GM20000 (cell line): Measurements from ENCODE around the gene SH3PXD2A.

Source experiments
- DNase-seq: peaks from one replicate; pipeline ENCODE4 v3.0.0; 2012; ENCODE audit warnings: low spot score
- CTCF ChIP-seq: IDR thresholded peaks from 2 replicates; pipeline ENCODE4 v1.5.1; 2012; ENCODE audit warnings: mild to moderate bottlenecking, control low read depth; ENCODE audit errors: extremely low read depth, missing control alignments

SH3PXD2A gene

GRCh38 chr10:103680869-103681236 is 174.5 kb downstream of the SH3PXD2A start:
- no peak for DNase-seq
- TF ChIP-seq CTCF = no peak

GRCh38 chr10:103679096-103679790 is 176.1 kb downstream of the SH3PXD2A start:
- TF ChIP-seq CTCF = no peak
- DNase-seq = peak; percentile 82

- peak; percentile 93 for DNase-seq
- no peak for TF ChIP-seq CTCF
Measured at GRCh38 chr10:103678178-103678526, 177.2 kb downstream of the SH3PXD2A start.

- no peak for TF ChIP-seq CTCF
- DNase-seq = no peak
Measured at GRCh38 chr10:103677486-103678177, 177.7 kb downstream of the SH3PXD2A start.

- DNase-seq = no peak
- no peak for TF ChIP-seq CTCF
Measured at GRCh38 chr10:103676851-103677417, 178.4 kb downstream of the SH3PXD2A start.

- no peak for TF ChIP-seq CTCF
- DNase-seq = no peak
Measured at GRCh38 chr10:103676058-103676785, 179.2 kb downstream of the SH3PXD2A start.

- no peak for DNase-seq
- no peak for TF ChIP-seq CTCF
Measured at GRCh38 chr10:103673606-103674005, 181.8 kb downstream of the SH3PXD2A start.
